ENCODE results near the gene NAGK. TPM values are rescaled to one million over a fixed set of nuclear protein-coding genes. Genes with fewer than 3 reads are reported as not detected.

The NAGK gene
- total and polyA plus RNA-seq, 12 donors = 56.8 to 262 (median 85.1) TPM

DNA sequence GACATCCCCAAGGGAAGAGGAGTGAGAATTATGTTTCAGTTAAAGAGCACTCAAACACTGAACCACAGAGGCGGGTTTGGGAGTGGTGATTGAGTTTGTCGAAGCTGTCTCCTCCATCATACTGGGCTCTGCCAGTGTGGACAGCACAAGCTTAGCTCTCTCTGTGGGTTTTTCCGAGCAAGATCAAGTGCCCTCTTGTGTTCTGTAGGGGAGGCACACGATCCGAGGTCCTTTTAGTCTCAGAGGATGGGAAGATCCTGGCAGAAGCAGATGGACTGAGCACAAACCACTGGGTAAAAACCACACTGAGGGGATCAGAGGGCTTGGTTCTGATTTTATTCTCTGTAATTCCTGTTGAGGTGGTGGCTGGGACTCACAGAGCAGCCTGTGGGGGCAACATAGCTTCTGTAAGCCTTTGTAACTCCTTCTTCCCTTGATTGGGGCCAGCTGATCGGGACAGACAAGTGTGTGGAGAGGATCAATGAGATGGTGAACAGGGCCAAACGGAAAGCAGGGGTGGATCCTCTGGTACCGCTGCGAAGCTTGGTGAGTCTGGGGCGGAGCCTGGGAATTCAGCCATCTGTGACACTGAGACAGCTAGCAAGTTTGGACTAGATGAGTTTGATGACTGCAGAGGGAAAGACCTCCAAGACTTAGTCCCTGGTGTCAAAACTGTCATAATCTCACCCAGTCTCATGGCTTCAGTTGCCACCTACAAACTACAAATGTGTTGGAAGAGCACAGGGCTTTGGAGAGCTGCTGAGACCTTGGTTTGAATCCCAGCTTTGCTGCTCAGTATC, 2.0 kb downstream of the NAGK start:
- Histone ChIP-seq H3K27me3 (no peaks in the 10 kb centered on the region), H3K4me3 (no peak overlapping the region), H3K9me3 (replicated peaks in 1 of 3) (no peaks in the 10 kb centered on the region), H3K36me3 (replicated peaks in 1 of 2) (peaks cover 0 to 26% of the 10 kb centered on the region in 2 donors), H3K27ac (no peak overlapping the region), H3K4me1 (replicated peaks in 1 of 2) (peaks cover 14 to 37% of the 10 kb centered on the region in 2 donors)
- WGBS, 4 donors = 71 to 75% (median 71%) methylated on average over 8 to 10 of the region's 10 CpGs
- intact Hi-C loops (cut with DNase I) = no loop called here
- TF ChIP-seq, protein P1, sequence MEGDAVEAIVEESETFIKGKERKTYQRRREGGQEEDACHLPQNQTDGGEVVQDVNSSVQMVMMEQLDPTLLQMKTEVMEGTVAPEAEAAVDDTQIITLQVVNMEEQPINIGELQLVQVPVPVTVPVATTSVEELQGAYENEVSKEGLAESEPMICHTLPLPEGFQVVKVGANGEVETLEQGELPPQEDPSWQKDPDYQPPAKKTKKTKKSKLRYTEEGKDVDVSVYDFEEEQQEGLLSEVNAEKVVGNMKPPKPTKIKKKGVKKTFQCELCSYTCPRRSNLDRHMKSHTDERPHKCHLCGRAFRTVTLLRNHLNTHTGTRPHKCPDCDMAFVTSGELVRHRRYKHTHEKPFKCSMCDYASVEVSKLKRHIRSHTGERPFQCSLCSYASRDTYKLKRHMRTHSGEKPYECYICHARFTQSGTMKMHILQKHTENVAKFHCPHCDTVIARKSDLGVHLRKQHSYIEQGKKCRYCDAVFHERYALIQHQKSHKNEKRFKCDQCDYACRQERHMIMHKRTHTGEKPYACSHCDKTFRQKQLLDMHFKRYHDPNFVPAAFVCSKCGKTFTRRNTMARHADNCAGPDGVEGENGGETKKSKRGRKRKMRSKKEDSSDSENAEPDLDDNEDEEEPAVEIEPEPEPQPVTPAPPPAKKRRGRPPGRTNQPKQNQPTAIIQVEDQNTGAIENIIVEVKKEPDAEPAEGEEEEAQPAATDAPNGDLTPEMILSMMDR (IDR thresholded peaks at IDR 0.05) = peak in 2 of 6 experiments; percentile 16 to 25
- TF ChIP-seq POLR2A (IDR thresholded peaks at IDR 0.05) = no peak
- DNase-seq = peak in 1 of 7 donors; percentile 27

GRCh38 chr2:71071681-71072398, 3.4 kb downstream of the NAGK start:
- WGBS, 4 donors = 70 to 86% (median 76%) methylated on average over 12 to 14 of the region's 14 CpGs
- Histone ChIP-seq H3K4me3 (no peak overlapping the region), H3K4me1 (replicated peaks in 1 of 2) (peaks cover 14 to 37% of the 10 kb centered on the region in 2 donors), H3K27ac (peak overlapping the region in 3 of 5 donors; percentile 11 to 62 (median 35)), H3K36me3 (replicated peaks in 1 of 2) (peaks cover 0 to 36% of the 10 kb centered on the region in 2 donors), H3K9me3 (replicated peaks in 1 of 3) (no peaks in the 10 kb centered on the region), H3K27me3 (no peaks in the 10 kb centered on the region)
- peak in 2 of 7 donors; percentile 34 to 40 for DNase-seq
- intact Hi-C loops (cut with DNase I) = no loop called here
- TF ChIP-seq, protein P1 (IDR thresholded peaks at IDR 0.05) = no peak
- TF ChIP-seq POLR2A (IDR thresholded peaks at IDR 0.05) = no peak

DNA sequence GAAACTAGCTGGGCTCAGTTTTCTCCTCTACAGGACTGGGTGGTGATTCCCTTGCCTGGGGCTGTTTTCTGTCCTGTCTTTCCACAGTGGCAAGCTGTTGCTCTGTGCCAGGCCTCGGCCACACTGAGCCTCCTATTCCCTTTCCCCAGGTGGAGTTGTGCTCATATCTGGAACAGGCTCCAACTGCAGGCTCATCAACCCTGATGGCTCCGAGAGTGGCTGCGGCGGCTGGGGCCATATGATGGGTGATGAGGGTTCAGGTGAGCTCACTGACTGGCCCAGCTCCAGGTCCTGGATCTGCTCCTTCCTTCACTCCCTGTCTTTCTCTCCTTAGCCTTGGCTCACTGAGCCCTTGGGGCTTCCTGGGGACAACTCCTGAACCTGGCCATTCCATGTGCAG, 4.0 kb downstream of the NAGK start:
- DNase-seq = no peak
- no peaks in the 10 kb centered on the region for H3K9me3 ChIP-seq (replicated peaks in 1 of 3)
- peaks cover 12 to 32% of the 10 kb centered on the region in 2 donors for H3K4me1 ChIP-seq (replicated peaks in 1 of 2)
- WGBS, 4 donors = 91 to 98% (median 93%) methylated on average over 3 to 4 of the region's 4 CpGs
- no peaks in the 10 kb centered on the region for H3K27me3 ChIP-seq
- H3K36me3 ChIP-seq (replicated peaks in 1 of 2) = peaks cover 0 to 42% of the 10 kb centered on the region in 2 donors
- intact Hi-C loops (cut with DNase I) = no loop called here
- no peak overlapping the region for H3K4me3 ChIP-seq
- TF ChIP-seq, protein P1 (IDR thresholded peaks at IDR 0.05) = no peak
- no peak for TF ChIP-seq POLR2A (IDR thresholded peaks at IDR 0.05)
- peak overlapping the region in 3 of 5 donors; percentile 11 to 35 (median 33) for H3K27ac ChIP-seq

DNA sequence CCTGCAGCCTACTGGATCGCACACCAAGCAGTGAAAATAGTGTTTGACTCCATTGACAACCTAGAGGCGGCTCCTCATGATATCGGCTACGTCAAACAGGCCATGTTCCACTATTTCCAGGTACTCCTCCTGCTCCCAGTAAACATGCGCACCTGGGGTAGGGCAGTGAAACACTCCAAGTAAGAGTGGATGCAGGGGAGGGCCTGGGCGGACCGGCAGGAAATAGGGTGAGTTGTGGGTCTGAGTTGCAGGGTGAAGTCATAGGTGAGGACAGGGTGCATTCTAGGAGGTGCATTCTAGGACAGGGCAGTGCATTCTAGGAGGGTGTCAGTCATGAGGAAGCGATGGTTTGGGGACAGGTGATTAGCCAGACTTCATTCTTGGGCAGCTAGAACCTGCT, 5.0 kb downstream of the NAGK start:
- Histone ChIP-seq H3K27ac (no peak overlapping the region), H3K36me3 (replicated peaks in 1 of 2) (peaks cover 0 to 51% of the 10 kb centered on the region in 2 donors), H3K27me3 (no peaks in the 10 kb centered on the region), H3K4me3 (no peak overlapping the region), H3K9me3 (replicated peaks in 1 of 3) (no peaks in the 10 kb centered on the region), H3K4me1 (replicated peaks in 1 of 2) (peaks cover 9 to 28% of the 10 kb centered on the region in 2 donors)
- TF ChIP-seq, protein P1 (IDR thresholded peaks at IDR 0.05) = no peak
- TF ChIP-seq POLR2A (IDR thresholded peaks at IDR 0.05) = no peak
- intact Hi-C loops (cut with DNase I) = no loop called here
- DNase-seq = no peak
- 83 to 96% (median 92%) methylated on average over 8 of the region's 8 CpGs for WGBS, 4 donors
